Mucosa of stomach (tissue), 1 donor: ENCODE data around the gene MICOS13.
"Not testable (repeated sequence)": the region's sequence is repeated elsewhere in the genome, so short reads cannot be mapped to it uniquely, and the experiment has no call there.

ENCODE experiments used
- H3K27me3 ChIP-seq: one replicate; pipeline ENCODE4 v1.7.0; 2013; ENCODE audit warnings: mild to moderate bottlenecking, low read length; ENCODE audit not compliant: control insufficient read depth, insufficient read depth
- H3K36me3 ChIP-seq: one replicate; pipeline ENCODE4 v1.7.0; 2013; ENCODE audit warnings: low read length; ENCODE audit not compliant: control insufficient read depth, insufficient read depth
- H3K4me1 ChIP-seq: one replicate; pipeline ENCODE4 v1.7.0; 2013; ENCODE audit warnings: mild to moderate bottlenecking, low read length; ENCODE audit not compliant: control insufficient read depth, insufficient read depth
- H3K4me3 ChIP-seq: one replicate; pipeline ENCODE4 v1.7.0; 2013; ENCODE audit warnings: low read length
- H3K9ac ChIP-seq: one replicate; pipeline ENCODE4 v1.7.0; 2013; ENCODE audit warnings: mild to moderate bottlenecking, low read length, moderate library complexity
- H3K9me3 ChIP-seq: one replicate; pipeline ENCODE4 v1.7.0; 2013; ENCODE audit warnings: mild to moderate bottlenecking, low read length, moderate library complexity; ENCODE audit not compliant: control insufficient read depth
- donor health status: Pancreatic carcinoma.

MICOS13 gene

DNA sequence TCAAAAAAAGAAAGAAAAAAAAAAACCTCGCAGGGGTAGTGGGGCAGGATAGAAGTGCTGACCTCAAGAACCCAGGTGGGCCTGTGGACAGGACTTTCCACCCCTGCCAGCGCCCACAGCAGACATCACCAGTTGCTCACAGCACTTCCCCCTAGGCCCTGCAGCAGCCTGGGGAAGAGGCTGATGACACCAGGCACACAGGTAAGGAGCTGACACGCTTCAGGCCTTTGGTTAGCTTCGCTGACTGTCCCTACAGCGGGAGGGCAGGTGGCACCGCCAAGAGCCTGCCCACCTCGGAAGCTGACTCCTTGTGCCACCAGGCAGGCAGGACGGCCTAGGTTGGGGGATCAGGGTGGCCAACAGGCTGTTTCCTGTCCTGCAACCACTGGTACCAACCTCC, 30.7 kb upstream of the MICOS13 start:
- Histone ChIP-seq H3K27me3 (no peaks in the 10 kb centered on the region), H3K9ac (no peak overlapping the region), H3K9me3 (no peaks in the 10 kb centered on the region), H3K36me3 (peaks cover 10% of the 10 kb centered on the region), H3K4me1 (no peaks in the 10 kb centered on the region), H3K4me3 (no peak overlapping the region)

GRCh38 chr19:5707576-5708575, 27.6 kb upstream of the MICOS13 start:
- Histone ChIP-seq H3K4me1 (no peaks in the 10 kb centered on the region), H3K9me3 (no peaks in the 10 kb centered on the region), H3K9ac (no peak overlapping the region), H3K27me3 (no peaks in the 10 kb centered on the region), H3K36me3 (peaks cover 10% of the 10 kb centered on the region), H3K4me3 (no peak overlapping the region)

DNA sequence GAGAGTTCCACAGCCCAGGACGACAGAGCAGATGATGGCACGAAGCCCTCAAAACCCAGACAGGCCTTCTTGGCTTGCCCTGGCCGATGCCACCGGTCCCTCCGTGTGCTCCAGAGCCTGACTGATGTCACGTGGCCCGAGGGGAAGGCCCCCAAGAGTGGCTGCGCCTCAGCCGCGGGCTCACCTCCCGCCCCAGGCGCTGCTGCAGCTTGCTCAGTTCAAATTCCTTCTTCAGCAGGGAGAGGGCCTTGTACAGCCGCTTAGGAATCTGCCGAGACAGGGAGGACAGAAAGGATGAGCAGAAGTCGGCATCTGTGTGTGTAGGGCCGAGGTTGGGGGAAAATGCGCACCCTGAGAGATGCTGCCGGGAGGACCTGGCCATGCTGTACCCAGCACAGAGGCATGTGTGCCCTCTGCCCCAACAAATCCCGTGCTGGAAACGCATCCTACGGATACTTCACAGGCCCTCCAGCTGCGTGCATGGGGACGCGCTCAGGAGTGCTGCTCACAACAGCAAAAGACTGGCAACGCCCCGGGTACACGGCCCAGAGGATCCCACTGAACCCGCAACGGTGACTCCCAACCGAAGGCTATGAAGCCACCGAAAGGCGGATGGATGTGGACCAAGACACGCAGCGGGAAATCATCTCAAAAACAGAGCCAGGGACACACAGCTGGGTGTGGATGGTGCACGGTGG, 26.7 kb upstream of the MICOS13 start:
- no peaks in the 10 kb centered on the region for H3K27me3 ChIP-seq
- H3K4me3 ChIP-seq: no peak overlapping the region
- no peak overlapping the region for H3K9ac ChIP-seq
- H3K4me1 ChIP-seq: no peaks in the 10 kb centered on the region
- no peaks in the 10 kb centered on the region for H3K9me3 ChIP-seq
- H3K36me3 ChIP-seq: peaks cover 9% of the 10 kb centered on the region

DNA sequence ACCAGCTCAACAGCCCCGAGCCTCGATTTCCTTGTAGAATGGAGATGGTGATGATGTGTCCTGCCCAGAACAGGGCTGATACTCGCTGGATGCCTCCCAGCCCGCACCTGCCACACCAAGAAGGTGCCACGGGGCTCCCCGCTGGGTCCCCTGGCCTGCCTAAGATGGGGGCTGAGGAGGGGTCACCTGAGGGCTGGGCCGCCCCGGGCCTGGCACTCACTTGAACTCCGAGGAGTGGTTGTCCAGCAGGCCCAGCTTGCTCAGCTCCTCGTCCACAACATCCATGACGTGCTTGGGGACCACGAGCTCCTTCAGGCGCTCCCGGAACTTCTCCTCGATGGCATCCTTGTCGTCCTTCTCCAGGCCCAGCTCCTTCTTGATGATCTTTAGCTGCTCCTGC, 25.2 kb upstream of the MICOS13 start:
- Histone ChIP-seq H3K4me3 (no peak overlapping the region), H3K27me3 (no peaks in the 10 kb centered on the region), H3K4me1 (no peaks in the 10 kb centered on the region), H3K9ac (no peak overlapping the region), H3K9me3 (no peaks in the 10 kb centered on the region), H3K36me3 (no peaks in the 10 kb centered on the region)

- Histone ChIP-seq H3K9ac (no peak overlapping the region), H3K4me3 (no peak overlapping the region), H3K9me3 (no peaks in the 10 kb centered on the region), H3K36me3 (no peaks in the 10 kb centered on the region), H3K27me3 (no peaks in the 10 kb centered on the region), H3K4me1 (no peaks in the 10 kb centered on the region)
These were observed 23.8 kb upstream of the MICOS13 start for GRCh38 chr19:5703819-5704818.

DNA sequence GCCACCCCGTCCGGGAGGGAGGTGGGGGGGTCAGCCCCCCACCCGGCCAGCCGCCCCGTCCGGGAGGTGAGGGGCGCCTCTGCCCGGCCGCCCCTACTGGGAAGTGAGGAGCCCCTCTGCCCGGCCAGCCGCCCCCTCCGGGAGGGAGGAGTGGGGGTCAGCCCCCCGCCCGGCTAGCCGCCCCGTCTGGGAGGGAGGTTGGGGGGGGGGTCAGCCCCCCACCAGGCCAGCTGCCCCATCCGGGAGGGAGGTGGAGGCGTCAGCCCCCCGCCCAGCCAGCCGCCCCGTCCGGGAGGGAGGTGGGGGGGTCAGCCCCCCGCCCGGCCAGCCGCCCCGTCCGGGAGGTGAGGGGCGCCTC, 21.7 kb upstream of the MICOS13 start:
- H3K9ac ChIP-seq, H3K9me3 ChIP-seq, H3K36me3 ChIP-seq, H3K4me1 ChIP-seq, H3K27me3 ChIP-seq, H3K4me3 ChIP-seq: not testable (repeated sequence)

DNA sequence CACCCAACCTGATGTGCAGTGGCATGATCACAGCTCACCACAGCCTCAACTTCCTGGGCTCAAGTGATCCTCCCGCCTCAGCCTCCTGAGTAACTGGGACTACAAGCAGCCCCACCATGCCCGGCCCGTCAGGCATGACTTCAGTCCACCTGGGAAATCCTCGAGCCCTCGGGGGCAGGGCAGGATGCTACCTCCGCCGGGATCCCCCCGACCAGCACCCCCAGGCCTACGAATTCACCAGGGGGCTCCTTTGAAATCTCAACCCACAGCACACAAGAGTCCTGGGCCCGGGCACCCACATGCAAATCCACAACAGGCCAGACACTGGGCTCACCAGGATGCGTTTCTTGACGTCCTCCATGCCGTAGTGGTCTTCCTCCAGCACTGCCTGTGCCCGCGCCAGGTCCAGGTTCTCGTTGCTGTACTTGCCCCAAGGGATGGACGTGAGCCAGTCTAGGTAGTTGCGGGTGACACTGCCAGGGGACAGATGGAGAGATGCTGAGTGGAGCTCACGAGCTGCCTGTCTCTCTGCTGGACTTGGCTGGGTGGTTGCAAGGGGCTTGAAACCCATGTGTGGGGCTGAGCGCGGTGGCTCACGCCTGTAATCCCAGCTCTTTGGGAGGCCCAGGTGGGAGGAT, 20.3 kb upstream of the MICOS13 start:
- Histone ChIP-seq H3K27me3 (no peaks in the 10 kb centered on the region), H3K4me1 (no peaks in the 10 kb centered on the region), H3K9me3 (no peaks in the 10 kb centered on the region), H3K4me3 (no peak overlapping the region), H3K9ac (no peak overlapping the region), H3K36me3 (peaks cover 6% of the 10 kb centered on the region)

DNA sequence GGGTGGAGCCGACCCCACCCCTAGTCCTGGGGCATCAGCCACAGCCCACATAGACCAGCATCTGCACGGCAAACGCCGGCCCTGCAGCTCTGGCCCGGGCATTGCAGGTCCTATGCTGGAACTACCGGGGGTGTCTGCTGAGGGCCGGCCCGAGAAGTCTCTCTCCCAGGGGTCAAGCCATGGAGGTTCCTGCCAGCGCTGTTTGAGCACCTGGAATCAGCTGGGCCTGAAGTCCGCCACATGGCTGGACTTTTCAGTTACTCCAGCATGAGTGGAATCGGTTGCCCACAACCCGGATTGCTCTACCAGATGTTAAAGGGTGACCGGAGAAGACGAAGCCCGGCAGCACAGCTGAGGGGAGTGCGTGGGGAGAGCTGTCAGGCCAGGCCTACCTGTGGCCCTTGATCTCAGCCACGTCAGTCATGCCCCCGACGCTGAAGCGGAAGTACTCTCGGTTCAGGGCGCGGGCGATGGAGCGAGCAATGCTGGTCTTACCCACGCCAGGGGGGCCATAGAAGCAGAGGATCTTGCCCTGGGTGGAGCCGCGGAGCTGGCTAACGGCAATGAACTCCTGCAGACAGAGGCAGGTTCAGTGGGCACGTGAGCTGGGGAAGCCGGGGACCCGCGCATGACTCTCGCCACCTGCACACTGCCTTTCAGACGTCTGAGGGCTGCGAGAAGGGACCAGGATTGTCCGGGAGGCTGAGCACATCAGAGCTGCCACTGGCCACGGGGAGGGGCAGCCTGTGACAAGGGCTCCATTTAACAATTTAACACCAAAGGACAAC, 18.5 kb upstream of the MICOS13 start:
- Histone ChIP-seq H3K9ac (no peak overlapping the region), H3K27me3 (no peaks in the 10 kb centered on the region), H3K36me3 (peaks cover 14% of the 10 kb centered on the region), H3K9me3 (no peaks in the 10 kb centered on the region), H3K4me3 (no peak overlapping the region), H3K4me1 (no peaks in the 10 kb centered on the region)

DNA sequence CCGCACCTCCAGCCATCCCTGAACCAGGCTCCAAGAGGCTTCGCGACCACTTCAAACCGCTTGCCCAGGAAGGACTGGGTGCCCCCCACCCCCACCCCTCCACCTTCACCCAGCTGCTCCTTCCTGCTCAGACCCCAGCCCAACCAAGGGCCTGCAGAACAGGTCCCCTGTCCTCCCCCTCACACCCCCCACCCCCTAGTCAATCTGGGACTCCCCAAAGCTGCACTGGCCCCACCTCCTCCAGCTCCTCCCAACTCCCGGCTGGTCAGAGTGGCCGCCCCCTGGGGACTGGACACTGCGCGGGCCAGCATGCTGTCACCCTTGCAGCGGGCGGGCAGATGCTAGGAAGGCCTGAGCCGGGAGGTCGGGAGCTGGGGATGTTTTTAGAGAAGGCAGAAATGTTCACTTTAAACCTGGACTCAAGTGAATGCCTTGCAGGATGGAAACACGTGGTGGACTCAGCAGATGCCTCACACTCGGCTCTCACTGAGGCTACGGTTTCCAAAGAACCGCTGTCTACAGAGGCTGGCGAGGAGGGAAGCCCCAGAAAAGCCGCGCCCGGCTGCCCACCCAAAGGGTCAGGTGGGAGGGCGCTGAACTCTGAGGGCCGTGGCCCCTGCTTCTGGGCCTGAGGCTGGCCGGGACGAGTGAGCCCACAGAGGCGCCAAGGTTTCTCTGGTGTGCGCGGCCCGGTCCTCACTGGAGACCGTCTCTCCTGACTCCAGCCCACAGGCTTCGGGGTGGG, 17.7 kb upstream of the MICOS13 start:
- Histone ChIP-seq H3K36me3 (peaks cover 14% of the 10 kb centered on the region), H3K9me3 (no peaks in the 10 kb centered on the region), H3K4me3 (no peak overlapping the region), H3K27me3 (no peaks in the 10 kb centered on the region), H3K4me1 (no peaks in the 10 kb centered on the region), H3K9ac (no peak overlapping the region)

DNA sequence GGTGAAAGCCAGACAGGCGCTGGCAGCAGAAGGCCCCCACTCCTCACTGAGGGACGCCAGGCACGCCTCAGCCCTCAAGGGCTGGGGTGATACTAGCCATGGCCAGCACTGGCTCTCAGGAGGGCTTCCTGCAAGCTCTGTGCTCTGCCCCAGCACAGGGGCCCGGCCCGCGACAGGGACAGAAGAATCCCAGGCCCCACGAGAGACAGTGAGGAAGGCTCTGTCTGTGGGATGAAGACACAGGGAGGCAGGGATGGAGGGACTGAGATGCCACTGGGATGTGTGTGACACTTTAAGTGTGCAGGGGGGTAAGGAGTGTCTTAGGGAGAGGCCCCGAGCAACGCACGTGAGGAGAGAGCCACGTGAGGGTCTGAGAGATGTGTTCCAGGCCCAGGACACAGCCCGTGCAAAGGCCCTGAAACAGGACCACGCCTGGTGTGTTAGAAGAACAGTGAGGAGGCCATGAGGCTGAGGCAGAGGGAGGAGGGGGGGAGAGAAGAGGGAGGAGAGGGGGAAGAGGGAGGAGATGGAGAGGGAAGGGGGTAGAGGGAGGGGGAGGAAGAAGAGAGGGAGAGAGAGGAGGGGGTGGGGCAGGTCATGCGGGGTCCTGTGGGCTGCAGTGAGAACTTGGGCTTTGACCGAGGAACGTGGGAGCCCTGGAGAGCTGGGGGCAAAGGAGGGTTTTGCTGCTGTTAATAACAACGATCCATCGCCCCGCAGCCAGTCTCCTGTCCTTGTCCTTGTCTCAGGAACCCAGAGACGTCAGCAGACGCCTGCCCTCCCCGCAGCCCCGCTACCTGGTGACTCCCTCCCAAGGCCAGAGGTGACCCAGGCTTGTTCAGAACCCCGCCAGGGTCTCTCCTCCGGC, 16.9 kb upstream of the MICOS13 start:
- H3K9me3 ChIP-seq: no peaks in the 10 kb centered on the region
- H3K36me3 ChIP-seq: peaks cover 16% of the 10 kb centered on the region
- no peak overlapping the region for H3K4me3 ChIP-seq
- no peak overlapping the region for H3K9ac ChIP-seq
- H3K27me3 ChIP-seq: no peaks in the 10 kb centered on the region
- H3K4me1 ChIP-seq: peaks cover 7% of the 10 kb centered on the region
